Lower leg skin (tissue), 4 donors: Measurements from ENCODE around the gene RTP5. TPM values are rescaled to one million over a fixed set of nuclear protein-coding genes. Genes with fewer than 3 reads are reported as not detected.

Experiments used
- DNase-seq, 2 donors: peaks; one replicate each; pipeline ENCODE4 v3.0.0-alpha.2; 2019; ENCODE audit warnings: low spot score in 2 of 2
- H3K4me3 ChIP-seq: fragments of 200-600 bp; sonication (generic); 2 replicates; pipeline ENCODE4 v1.5.1; 2017; ENCODE audit warnings: mild to moderate bottlenecking, low read depth; ENCODE audit not compliant: poor library complexity, severe bottlenecking
- CTCF ChIP-seq, 3 donors: fragments of 450-650 bp; IDR thresholded peaks; one replicate each; pipeline ENCODE4 v1.5.1; 2016; ENCODE audit warnings: antibody characterized with exemption in 3 of 3, mild to moderate bottlenecking in 3 of 3, moderate library complexity in 2 of 3
- POLR2A ChIP-seq, 2 donors: fragments of 450-650 bp; IDR thresholded peaks; one replicate each; pipeline ENCODE4 v1.6.1; 2016 to 2017; ENCODE audit warnings: antibody characterized with exemption in 2 of 2, mild to moderate bottlenecking in 1 of 2, moderate library complexity in 1 of 2
- WGBS, 2 donors: methylation state at CpG; one replicate each; pipeline ENCODE4 v1.1.5; 2018; 5-methylcytosine and 5-hydroxymethylcytosine counted together
- intact Hi-C: fragments of 100-400 bp; cut with DNase I; formaldehyde crosslinking; loops from one replicate; pipeline ENCODE4 v1.15.0; 2023; ENCODE audit warnings: low total_unique reads
- total RNA-seq, 4 donors: library from RNA; depleted of rRNA; stranded (reverse); fragments of >200 nt; gene quantifications; one replicate each; pipeline ENCODE4 v1.1.0, GENCODE V29; 2016

Gene RTP5
- total RNA-seq, 4 donors from 2014 or later, result 0.10 to 0.23 TPM; not detected in 2

DNA sequence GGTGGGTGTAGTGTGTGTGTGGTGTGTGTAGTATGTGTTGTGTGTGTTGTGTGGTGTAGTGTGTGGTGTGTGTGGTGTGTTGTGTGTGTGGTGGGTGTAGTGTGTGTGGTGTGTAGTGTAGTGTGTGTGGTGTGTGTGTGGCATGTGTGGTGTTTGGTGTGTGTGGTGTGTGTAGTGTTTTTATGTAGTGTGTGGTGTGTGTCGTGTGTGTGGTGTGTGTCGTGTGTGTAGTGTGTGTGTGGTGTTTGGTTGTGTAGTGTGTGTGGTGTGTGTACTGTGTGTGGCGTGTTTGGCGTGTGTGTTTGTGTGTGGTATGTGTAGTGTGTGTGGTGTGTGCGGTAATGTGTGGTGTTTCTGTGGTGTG is 4.7 kb upstream of the RTP5 start:
- 93% methylated on average over 5 of the region's 5 CpGs for WGBS, 2 donors
- no peak overlapping the region for H3K4me3 ChIP-seq
- no peak for DNase-seq
- TF ChIP-seq CTCF (IDR thresholded peaks at IDR 0.05) (no peak), POLR2A (IDR thresholded peaks at IDR 0.05) (no peak)
- intact Hi-C loops, result no loop called here

DNA sequence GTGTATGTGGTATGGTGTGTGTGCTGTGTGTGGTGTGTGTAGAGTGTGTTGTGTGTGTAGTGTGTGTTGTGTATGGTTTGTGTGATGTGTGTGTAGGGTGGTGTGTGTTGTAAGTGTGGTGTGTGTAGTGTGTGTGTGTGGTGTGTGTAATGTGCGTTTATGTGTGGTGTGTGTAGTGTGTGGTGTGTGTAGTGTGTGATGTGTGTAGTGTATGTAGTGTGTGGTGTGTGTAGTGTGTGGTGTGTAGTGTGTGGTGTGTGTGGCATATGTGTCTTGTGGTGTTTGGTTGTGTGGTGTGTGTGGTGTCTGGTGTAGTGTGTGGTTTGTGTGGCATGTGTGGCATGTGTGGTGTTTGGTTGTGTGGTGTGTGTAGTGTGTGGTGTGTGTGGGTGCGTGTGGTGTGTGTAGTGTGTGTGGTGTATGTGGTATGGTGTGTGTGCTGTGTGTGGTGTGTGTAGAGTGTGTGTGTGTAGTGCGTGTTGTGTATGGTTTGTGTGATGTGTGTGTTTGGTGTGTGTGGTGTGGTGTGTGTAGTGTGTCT is 4.0 kb upstream of the RTP5 start:
- intact Hi-C loops, result no loop called here
- 76 to 87% methylated on average over 3 of the region's 3 CpGs for WGBS, 2 donors
- DNase-seq, result no peak
- TF ChIP-seq POLR2A (IDR thresholded peaks at IDR 0.05), result no peak
- no peak for TF ChIP-seq CTCF (IDR thresholded peaks at IDR 0.05)
- no peak overlapping the region for H3K4me3 ChIP-seq

GRCh38 chr2:241865957-241866789 is 3.4 kb upstream of the RTP5 start:
- TF ChIP-seq POLR2A (IDR thresholded peaks at IDR 0.05), result no peak
- TF ChIP-seq CTCF (IDR thresholded peaks at IDR 0.05), result no peak
- intact Hi-C loops, result no loop called here
- H3K4me3 ChIP-seq, result no peak overlapping the region
- 9 to 21% methylated on average over 17 to 29 of the region's 31 CpGs for WGBS, 2 donors
- DNase-seq, result no peak

GRCh38 chr2:241866790-241867645 is 2.5 kb upstream of the RTP5 start:
- TF ChIP-seq CTCF (IDR thresholded peaks at IDR 0.05), result no peak
- TF ChIP-seq POLR2A (IDR thresholded peaks at IDR 0.05), result no peak
- intact Hi-C loops, result no loop called here
- DNase-seq, result no peak
- 59 to 60% methylated on average over 31 to 33 of the region's 33 CpGs for WGBS, 2 donors
- H3K4me3 ChIP-seq, result no peak overlapping the region

DNA sequence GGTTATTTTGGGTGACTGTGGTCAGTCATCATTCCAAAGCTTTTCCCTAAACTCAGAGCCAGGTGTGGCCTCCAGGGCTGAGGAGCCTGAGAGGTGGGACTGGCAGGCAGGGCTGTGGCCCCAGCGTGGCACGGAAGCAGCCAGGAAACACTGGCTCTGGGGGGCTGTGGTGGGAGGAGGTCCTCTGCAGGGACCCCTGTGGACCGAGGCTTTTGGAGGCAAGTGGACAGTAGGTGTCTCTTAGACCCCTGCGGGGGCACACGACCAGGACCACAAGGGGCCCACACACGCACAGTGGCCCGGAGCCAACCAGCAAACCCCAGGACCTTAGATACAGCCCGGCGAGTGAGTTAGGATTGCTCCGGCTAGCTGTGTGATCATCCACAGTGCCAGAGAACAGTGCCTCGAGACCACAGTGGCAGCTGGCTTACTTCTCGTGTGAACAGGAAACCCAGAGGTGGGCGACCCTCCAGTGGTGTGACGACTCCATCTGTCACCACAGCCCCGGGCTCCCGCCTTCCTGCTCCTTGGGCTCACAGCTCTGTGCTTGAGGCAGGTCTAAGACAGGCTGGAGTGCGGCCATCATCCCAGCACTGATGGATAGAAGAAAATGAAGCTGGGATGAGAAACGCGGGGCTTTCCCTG is 1.6 kb upstream of the RTP5 start:
- intact Hi-C loops, result no loop called here
- TF ChIP-seq CTCF (IDR thresholded peaks at IDR 0.05) (no peak), POLR2A (IDR thresholded peaks at IDR 0.05) (no peak)
- no peak overlapping the region for H3K4me3 ChIP-seq
- DNase-seq, result no peak
- 46 to 49% methylated on average over 18 to 19 of the region's 19 CpGs for WGBS, 2 donors
